ENCODE results near the gene GALNT6. TPM values are rescaled to one million over a fixed set of nuclear protein-coding genes. Genes with fewer than 3 reads are reported as not detected.

GALNT6 gene
- total and polyA plus RNA-seq, 2 donors (not counting 3 experiments of a cell fraction or from before 2014, with no cell fraction given): 18.7 to 39.2 TPM

DNA sequence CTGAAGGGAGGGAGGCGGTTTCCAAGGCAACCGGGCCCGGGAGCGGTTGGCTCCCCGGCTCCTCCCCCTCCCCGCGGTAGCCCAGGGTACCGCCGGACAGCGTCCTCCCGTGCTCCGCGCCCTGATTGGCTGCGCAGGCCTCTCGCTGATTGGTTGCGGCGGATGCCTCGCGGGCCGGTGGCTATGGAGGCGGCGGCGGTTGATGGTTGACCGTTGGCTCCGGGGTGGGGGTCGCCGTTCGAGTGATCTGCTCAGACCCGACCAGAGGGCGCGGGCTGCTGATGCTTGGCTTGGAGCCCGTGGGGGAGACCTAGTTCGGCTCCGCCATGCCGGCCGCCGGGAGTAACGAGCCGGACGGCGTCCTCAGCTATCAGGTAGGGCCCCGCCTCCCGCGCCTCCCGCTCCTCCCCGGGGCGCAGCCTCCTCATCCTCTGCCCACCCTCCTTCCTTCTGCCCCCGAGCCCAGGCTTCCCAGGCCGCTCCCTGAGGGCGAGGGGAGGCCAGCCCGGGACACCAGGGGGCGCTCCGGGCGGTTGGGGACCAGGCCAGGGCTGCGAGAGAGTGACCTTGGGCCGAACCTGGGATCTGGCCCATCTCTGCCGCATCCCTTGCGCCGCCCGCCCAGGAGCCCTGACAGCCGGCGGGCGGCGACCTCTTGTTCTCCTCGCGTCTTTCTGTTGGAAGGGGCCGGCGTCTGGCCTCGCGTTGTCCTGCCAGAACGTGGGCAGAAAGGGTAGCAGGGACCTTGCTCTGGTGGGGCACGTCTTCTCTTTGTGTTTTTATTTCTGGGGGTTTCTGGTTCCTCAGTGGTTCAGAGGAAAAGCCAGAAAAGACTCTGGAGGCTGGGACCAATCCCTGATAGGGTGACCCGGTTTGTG, 33.7 kb upstream of the GALNT6 start, which contains the start of gene SLC4A8:
Gene SLC4A8, plus strand, starts transcription at position 170 of the 878 bp plus-strand sequence. Its CDS starts 157 bp downstream, at position 327.
- POLR2A ChIA-PET: interaction anchor here (0.6 kb wide), 1 partner anchor 331 kb away, joined by 3 read pairs; no protein-coding TSS in a partner anchor
- Histone ChIP-seq H3K9me3 (replicated peaks; ENCODE audit: control insufficient read depth, insufficient read depth, low read length) (no peaks in the 10 kb centered on the region), H3K79me2 (ENCODE audit: control insufficient read depth, insufficient read depth, low read length) (no peaks in the 10 kb centered on the region), H3K9ac (replicated peaks; ENCODE audit: extremely low read depth, insufficient read depth, low read length) (no peak within 1 kb of the TSS), H3K4me3 (replicated peaks in 1 of 3; ENCODE audit: insufficient read depth in 1 of 3, low read depth in 1 of 3, low read length in 3 of 3) (peak within 1 kb of the TSS; percentile 21 to 59 (median 33)), H3K27me3 (ENCODE audit: control insufficient read depth in 2 of 2, insufficient read depth in 2 of 2, low read length in 2 of 2) (no peaks in the 10 kb centered on the region), H2AFZ (ENCODE audit: low read depth, low read length) (peak within 1 kb of the TSS; percentile 91), H3K4me2 (ENCODE audit: insufficient read depth, low read length) (peak within 1 kb of the TSS; percentile 52), H3K27ac (ENCODE audit: insufficient read depth, low read depth, low read length) (no peak within 1 kb of the TSS), H3K9me1 (replicated peaks; ENCODE audit: control insufficient read depth, extremely low read depth, insufficient read depth, low read length) (no peaks in the 10 kb centered on the region), H3K4me1 (ENCODE audit: control insufficient read depth, extremely low read depth, insufficient read depth, low read length) (peaks cover 7% of the 10 kb centered on the region), H4K20me1 (replicated peaks; ENCODE audit: control insufficient read depth, extremely low read depth, insufficient read depth, low read length) (no peaks in the 10 kb centered on the region), H3K36me3 (ENCODE audit: control insufficient read depth in 2 of 2, extremely low read depth in 1 of 2, insufficient read depth in 2 of 2, low read length in 2 of 2) (no peaks in the 10 kb centered on the region)
- CTCF ChIA-PET: interaction anchor here (0.7 to 10.5 kb wide), 8 partner anchors 42 to 450 kb away, joined by 3 to 140 read pairs (median 4); no protein-coding TSS in a partner anchor
- TF ChIP-seq, protein P1, sequence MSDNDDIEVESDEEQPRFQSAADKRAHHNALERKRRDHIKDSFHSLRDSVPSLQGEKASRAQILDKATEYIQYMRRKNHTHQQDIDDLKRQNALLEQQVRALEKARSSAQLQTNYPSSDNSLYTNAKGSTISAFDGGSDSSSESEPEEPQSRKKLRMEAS (IDR thresholded peaks at IDR 0.05; ENCODE audit: insufficient read depth, insufficient read length): no peak
- TF ChIP-seq POLR2A (IDR thresholded peaks at IDR 0.05; ENCODE audit: low read depth, low read length): peak; percentile 37
- no peak for TF ChIP-seq EZH2 (IDR thresholded peaks at IDR 0.05; ENCODE audit: borderline replicate concordance, low read depth, low read length, severe bottlenecking)
- TF ChIP-seq, protein P2, sequence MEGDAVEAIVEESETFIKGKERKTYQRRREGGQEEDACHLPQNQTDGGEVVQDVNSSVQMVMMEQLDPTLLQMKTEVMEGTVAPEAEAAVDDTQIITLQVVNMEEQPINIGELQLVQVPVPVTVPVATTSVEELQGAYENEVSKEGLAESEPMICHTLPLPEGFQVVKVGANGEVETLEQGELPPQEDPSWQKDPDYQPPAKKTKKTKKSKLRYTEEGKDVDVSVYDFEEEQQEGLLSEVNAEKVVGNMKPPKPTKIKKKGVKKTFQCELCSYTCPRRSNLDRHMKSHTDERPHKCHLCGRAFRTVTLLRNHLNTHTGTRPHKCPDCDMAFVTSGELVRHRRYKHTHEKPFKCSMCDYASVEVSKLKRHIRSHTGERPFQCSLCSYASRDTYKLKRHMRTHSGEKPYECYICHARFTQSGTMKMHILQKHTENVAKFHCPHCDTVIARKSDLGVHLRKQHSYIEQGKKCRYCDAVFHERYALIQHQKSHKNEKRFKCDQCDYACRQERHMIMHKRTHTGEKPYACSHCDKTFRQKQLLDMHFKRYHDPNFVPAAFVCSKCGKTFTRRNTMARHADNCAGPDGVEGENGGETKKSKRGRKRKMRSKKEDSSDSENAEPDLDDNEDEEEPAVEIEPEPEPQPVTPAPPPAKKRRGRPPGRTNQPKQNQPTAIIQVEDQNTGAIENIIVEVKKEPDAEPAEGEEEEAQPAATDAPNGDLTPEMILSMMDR (IDR thresholded peaks at IDR 0.05; ENCODE audit: extremely low read depth in 1 of 2, insufficient read depth in 1 of 2, low read depth in 1 of 2, low read length in 2 of 2): peak; percentile 86 to 91
- no peak for TF ChIP-seq MYC (IDR thresholded peaks at IDR 0.05; ENCODE audit: low read depth, low read length)
- intact Hi-C loops (cut with micrococcal nuclease) (loop anchor here (1.0 to 5.0 kb wide), 2 partner anchors 252 to 399 kb away; no protein-coding TSS in a partner anchor), dilution Hi-C loops (cut with MboI; ENCODE audit: extremely low pct_ligation_motif_present, low sequenced_read_pairs) (no loop called here)
- FAIRE-seq (peak; percentile 90), DNase-seq (ENCODE audit: low read depth, low spot score) (peak; percentile 78)
- no TSS peak for BruUV-seq (replicated peaks)
